GM21367 (cell line): ENCODE results near the gene IVD.

Experiments used
- ATAC-seq: cut with Tn5 transposase; IDR thresholded peaks from one replicate; pipeline ENCODE4 v1.9.1; 2021; ENCODE audit not compliant: unreplicated experiment

Gene IVD

DNA sequence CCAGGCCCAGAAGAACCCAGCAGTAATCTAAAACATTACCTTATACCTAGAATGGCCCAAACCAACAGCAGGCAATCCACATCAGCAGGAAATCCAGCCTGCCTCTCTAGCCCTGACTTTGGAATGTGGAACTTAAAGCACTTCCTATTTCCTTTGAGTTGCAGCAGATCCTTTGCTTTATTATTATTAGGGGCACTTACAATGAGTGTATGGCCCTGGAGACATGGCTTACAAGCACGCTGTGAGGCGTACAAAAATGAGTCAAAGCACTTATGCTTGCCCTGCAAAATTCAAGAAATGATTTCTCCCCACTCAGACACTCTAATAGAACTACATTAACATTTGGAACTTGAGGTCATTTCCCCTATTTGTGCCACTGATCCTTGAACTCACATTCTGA is 32.6 kb upstream of the IVD start:
- ATAC-seq: no peak

DNA sequence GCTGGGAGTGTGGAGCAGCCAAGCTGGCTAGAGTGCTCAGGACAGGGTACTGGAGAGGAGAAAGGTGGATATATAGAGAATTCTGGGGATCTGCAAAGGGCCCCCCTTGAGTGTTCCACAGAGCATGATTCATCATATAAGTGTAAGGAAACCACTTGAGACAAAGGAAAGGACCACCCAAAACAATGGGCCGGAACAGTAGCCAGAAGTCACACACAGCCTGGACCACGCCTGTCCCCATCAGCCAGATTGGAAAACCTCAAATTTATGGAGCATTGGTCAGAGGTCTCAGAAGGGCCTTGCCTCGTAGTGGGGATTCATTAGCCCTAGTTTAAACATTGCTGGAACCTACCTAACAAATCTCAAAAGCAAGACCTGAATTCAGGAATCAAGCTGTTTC is 28.0 kb upstream of the IVD start:
- no peak for ATAC-seq

GRCh38 chr15:40379374-40379773 is 26.2 kb upstream of the IVD start:
- ATAC-seq: no peak

GRCh38 chr15:40379853-40380252 is 25.7 kb upstream of the IVD start:
- ATAC-seq: no peak

- ATAC-seq: no peak
These were observed 25.0 kb upstream of the IVD start for GRCh38 chr15:40380636-40381035.

GRCh38 chr15:40381818-40382529 is 23.6 kb upstream of the IVD start:
- ATAC-seq: no peak

GRCh38 chr15:40382580-40383456 is 22.8 kb upstream of the IVD start, which contains the start of gene KNSTRN:
Gene KNSTRN, plus strand, starts transcription at chr15:40382721. Its CDS starts 115 bp downstream, at chr15:40382836.
- peak; percentile 82 for ATAC-seq

DNA sequence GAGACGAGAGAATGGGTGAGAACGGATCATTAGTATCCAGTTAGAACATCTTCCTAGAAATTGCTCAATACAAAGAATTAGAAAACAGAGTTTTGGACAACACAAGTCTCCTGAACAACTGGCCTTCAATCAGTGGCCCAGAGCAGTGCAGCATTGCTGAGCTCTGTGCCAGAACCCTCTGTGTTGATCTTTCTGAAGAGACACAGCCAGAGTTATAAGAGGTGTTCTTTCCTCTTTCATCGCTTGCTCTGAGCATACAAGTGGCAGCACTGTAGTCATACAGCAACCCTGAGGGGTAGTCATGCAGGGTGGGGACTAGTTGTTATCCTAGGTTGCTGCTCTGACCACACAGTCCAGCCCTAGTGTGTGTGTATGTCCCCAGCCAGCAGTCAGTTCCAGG is 19.1 kb upstream of the IVD start:
- no peak for ATAC-seq

GRCh38 chr15:40388941-40389823 is 16.4 kb upstream of the IVD start:
- no peak for ATAC-seq

DNA sequence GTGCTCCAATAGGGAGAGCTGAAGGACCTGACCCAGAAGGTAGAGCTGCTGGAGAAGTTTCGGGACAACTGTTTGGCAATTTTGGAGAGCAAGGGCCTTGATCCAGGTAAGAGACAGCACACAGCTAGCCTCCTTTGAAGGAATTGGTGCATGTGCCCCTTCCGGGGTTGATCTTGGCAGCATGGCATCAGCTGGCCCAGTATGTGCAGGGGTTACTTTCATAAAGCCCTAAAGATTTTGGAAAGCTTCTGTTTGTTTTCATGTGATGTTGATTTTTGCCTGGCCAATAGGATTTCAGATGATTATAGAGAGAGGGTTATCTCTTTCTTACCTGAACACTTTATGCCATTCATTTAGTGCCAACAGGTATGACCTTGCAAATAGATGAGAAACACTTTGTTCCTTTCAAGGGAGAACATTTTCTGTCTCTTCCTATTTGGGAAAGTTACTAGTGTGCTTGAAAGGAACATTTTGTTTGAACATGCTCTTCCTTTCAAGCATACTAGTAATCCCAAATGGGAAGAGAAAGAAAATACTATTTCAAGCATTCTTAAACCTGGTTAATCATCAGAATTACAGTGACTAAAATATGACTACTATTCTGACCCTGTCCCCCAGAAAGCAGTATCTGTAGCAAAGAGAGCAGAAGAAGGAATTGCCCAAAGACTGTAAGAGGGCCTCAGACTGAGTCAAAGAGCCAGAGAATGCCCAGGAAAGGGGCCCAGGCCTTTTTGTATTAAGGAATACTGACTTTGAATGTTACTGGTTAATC is 15.6 kb upstream of the IVD start:
- ATAC-seq: no peak

GRCh38 chr15:40392986-40393948 is 12.3 kb upstream of the IVD start:
- ATAC-seq: no peak

GRCh38 chr15:40397688-40398412 is 7.7 kb upstream of the IVD start:
- no peak for ATAC-seq

DNA sequence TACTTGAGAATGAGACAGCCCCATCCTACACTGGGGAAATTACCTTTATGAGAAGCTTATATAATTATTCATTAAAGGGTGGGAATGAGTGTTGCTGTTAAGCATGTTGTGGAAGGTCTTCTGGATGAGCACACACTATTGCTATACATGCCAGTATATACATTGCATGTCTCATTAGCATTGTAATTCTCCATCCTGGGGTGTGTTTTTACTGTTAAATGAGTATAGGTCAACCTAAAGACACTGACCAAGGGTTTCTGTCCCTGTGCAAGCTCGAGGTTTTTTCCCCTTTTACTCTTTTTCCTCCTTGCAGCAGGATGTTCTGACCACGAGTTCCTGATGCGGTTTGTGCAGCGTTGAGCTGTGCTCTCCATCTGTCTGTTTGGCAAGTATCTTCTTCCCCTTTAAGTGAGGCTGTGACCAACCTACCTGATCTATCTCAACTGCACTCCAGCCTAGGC is 7.2 kb upstream of the IVD start:
- ATAC-seq: no peak

DNA sequence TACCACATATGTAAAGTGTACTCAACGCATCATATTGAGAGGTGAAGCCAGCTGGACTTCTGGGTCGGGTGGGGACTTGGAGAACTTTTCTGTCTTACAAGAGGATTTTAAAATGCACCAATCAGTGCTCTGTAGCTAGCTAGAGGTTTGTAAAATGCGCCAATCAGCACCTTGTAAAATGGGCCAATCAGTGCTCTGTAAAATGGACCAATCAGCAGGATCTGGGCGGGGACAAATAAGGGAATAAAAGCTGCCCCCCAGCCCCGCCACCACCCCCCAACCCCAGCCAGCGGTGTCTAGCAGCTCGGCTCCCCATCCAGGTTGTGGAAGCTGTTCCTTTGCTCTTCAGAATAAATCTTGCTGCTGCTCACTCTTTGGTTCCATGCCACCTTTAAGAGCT is 6.2 kb upstream of the IVD start:
- ATAC-seq: no peak

DNA sequence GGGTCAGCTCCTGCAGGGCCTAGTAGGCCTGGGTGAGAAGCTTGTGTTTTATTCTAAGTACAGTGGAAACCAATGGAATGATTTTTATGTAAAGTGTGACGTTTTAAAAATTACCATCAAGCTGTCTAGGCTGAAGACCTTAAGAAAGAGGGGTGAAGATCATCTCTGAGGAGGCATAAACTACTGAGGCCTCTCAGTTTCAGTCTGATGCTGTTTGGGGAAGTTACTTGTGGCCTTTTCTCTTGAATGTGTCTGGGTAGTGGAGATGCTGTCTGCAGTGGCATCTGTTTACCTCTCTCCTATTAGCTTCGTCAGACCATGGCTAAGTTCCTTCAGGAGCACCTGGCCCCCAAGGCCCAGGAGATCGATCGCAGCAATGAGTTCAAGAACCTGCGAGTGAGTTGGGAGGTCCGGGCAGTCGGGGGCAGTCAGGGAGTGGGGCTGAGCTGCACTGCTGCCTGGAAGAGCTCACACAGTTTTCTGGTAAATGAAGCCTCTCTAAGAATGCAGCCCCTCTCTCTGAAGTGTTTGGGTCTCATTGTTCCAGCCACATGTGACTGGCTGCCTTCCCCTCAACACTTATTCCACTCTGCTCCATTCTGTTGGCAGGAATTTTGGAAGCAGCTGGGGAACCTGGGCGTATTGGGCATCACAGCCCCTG is 1.9 kb downstream of the IVD start:
- peak; percentile 64 for ATAC-seq

- no peak for ATAC-seq
These were observed 3.8 kb downstream of the IVD start for GRCh38 chr15:40409366-40409765.

DNA sequence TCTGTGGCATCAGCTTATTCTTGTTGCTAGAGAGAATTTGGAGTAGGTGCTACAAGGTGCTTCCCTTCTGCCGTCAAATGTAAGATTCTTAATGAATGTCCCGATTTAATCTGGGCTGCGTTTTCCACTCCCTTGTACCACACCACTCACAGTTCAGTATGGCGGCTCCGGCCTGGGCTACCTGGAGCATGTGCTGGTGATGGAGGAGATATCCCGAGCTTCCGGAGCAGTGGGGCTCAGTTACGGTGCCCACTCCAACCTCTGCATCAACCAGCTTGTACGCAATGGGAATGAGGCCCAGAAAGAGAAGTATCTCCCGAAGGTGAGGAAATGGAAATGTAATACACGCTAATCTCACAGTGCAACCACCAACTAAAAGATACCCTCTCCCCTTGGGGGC is 4.9 kb downstream of the IVD start:
- ATAC-seq: no peak

- ATAC-seq: no peak
These were observed 6.6 kb downstream of the IVD start for GRCh38 chr15:40412095-40412759.
